BLaER1 (cell line): ENCODE measurements around the gene HHAT.

Source experiments
- H3K27ac ChIP-seq: shearing (Covaris generic); formaldehyde crosslinking; 2 replicates; pipeline ENCODE4 v1.8.1; 2022
- H3K27me3 ChIP-seq: shearing (Covaris generic); formaldehyde crosslinking; 2 replicates; pipeline ENCODE4 v1.8.1; 2022
- H3K36me3 ChIP-seq: shearing (Covaris generic); formaldehyde crosslinking; 2 replicates; pipeline ENCODE4 v1.8.1; 2022
- H3K4me1 ChIP-seq: shearing (Covaris generic); formaldehyde crosslinking; 2 replicates; pipeline ENCODE4 v1.8.1; 2022
- H3K4me2 ChIP-seq: shearing (Covaris generic); formaldehyde crosslinking; 2 replicates; pipeline ENCODE4 v1.8.1; 2022
- H3K4me3 ChIP-seq: shearing (Covaris generic); formaldehyde crosslinking; 2 replicates; pipeline ENCODE4 v1.8.1; 2022
- H3K9ac ChIP-seq: shearing (Covaris generic); formaldehyde crosslinking; 2 replicates; pipeline ENCODE4 v1.8.1; 2022
- H3K9me3 ChIP-seq: shearing (Covaris generic); formaldehyde crosslinking; 2 replicates; pipeline ENCODE4 v1.8.1; 2022
- H4K20me1 ChIP-seq: shearing (Covaris generic); formaldehyde crosslinking; 2 replicates; pipeline ENCODE4 v1.8.1; 2022
- Cebpa-rat ChIP-seq: shearing (Covaris generic); IDR thresholded peaks from 2 replicates; pipeline ENCODE4 v1.8.1; 2022

HHAT gene

GRCh38 chr1:210683403-210684047 is 354.8 kb downstream of the HHAT start:
- no peaks in the 10 kb centered on the region for H4K20me1 ChIP-seq
- H3K4me3 ChIP-seq = no peak overlapping the region
- peaks cover 15% of the 10 kb centered on the region for H3K4me1 ChIP-seq
- no peak for TF ChIP-seq Cebpa-rat
- H3K27ac ChIP-seq = no peak overlapping the region
- no peaks in the 10 kb centered on the region for H3K27me3 ChIP-seq
- H3K36me3 ChIP-seq = no peaks in the 10 kb centered on the region; the same call in 1 of the 2 replicates
- H3K4me2 ChIP-seq = no peak overlapping the region
- no peaks in the 10 kb centered on the region for H3K9me3 ChIP-seq
- no peak overlapping the region for H3K9ac ChIP-seq

GRCh38 chr1:210684466-210685294 is 356.0 kb downstream of the HHAT start:
- H3K27ac ChIP-seq = no peak overlapping the region
- H3K9ac ChIP-seq = no peak overlapping the region
- H3K36me3 ChIP-seq = no peaks in the 10 kb centered on the region; the same call in 1 of the 2 replicates
- peaks cover 15% of the 10 kb centered on the region for H3K4me1 ChIP-seq
- no peaks in the 10 kb centered on the region for H3K27me3 ChIP-seq
- no peaks in the 10 kb centered on the region for H4K20me1 ChIP-seq
- no peak overlapping the region for H3K4me2 ChIP-seq
- H3K9me3 ChIP-seq = no peaks in the 10 kb centered on the region
- no peak for TF ChIP-seq Cebpa-rat
- no peak overlapping the region for H3K4me3 ChIP-seq

- Histone ChIP-seq H3K27me3 (no peaks in the 10 kb centered on the region), H3K9ac (no peak overlapping the region), H3K27ac (no peak overlapping the region), H3K36me3 (no peaks in the 10 kb centered on the region; the same call in 1 of the 2 replicates), H3K4me2 (no peak overlapping the region), H3K4me3 (no peak overlapping the region), H3K4me1 (peaks cover 15% of the 10 kb centered on the region), H3K9me3 (no peaks in the 10 kb centered on the region), H4K20me1 (no peaks in the 10 kb centered on the region)
- no peak for TF ChIP-seq Cebpa-rat
These were observed 356.6 kb downstream of the HHAT start for GRCh38 chr1:210685295-210685650.

- peaks cover 15% of the 10 kb centered on the region for H3K4me1 ChIP-seq
- no peaks in the 10 kb centered on the region for H3K36me3 ChIP-seq
- no peak overlapping the region for H3K4me2 ChIP-seq
- no peak overlapping the region for H3K4me3 ChIP-seq
- no peaks in the 10 kb centered on the region for H3K27me3 ChIP-seq
- H3K9me3 ChIP-seq = no peaks in the 10 kb centered on the region
- TF ChIP-seq Cebpa-rat = no peak
- H4K20me1 ChIP-seq = no peaks in the 10 kb centered on the region
- no peak overlapping the region for H3K9ac ChIP-seq
- H3K27ac ChIP-seq = no peak overlapping the region
These were observed 358.1 kb downstream of the HHAT start for GRCh38 chr1:210686841-210687240.

- H3K4me3 ChIP-seq = no peak overlapping the region
- no peak overlapping the region for H3K9ac ChIP-seq
- no peaks in the 10 kb centered on the region for H3K9me3 ChIP-seq
- H3K27me3 ChIP-seq = no peaks in the 10 kb centered on the region
- no peak overlapping the region for H3K27ac ChIP-seq
- H4K20me1 ChIP-seq = no peaks in the 10 kb centered on the region
- no peak for TF ChIP-seq Cebpa-rat
- peaks cover 19% of the 10 kb centered on the region for H3K4me1 ChIP-seq
- H3K36me3 ChIP-seq = no peaks in the 10 kb centered on the region
- no peak overlapping the region for H3K4me2 ChIP-seq
These were observed 359.0 kb downstream of the HHAT start for GRCh38 chr1:210687582-210688279.

GRCh38 chr1:210688512-210689234 is 360.0 kb downstream of the HHAT start:
- H3K9me3 ChIP-seq = no peaks in the 10 kb centered on the region
- H3K27ac ChIP-seq = no peak overlapping the region
- H3K4me1 ChIP-seq = peaks cover 24% of the 10 kb centered on the region
- H4K20me1 ChIP-seq = no peaks in the 10 kb centered on the region
- no peaks in the 10 kb centered on the region for H3K36me3 ChIP-seq
- no peak for TF ChIP-seq Cebpa-rat
- H3K4me2 ChIP-seq = no peak overlapping the region
- H3K4me3 ChIP-seq = no peak overlapping the region
- H3K9ac ChIP-seq = no peak overlapping the region
- H3K27me3 ChIP-seq = no peaks in the 10 kb centered on the region

GRCh38 chr1:210689826-210690225 is 361.1 kb downstream of the HHAT start:
- Histone ChIP-seq H3K9ac (no peak overlapping the region), H3K4me1 (peaks cover 18% of the 10 kb centered on the region), H4K20me1 (no peaks in the 10 kb centered on the region), H3K27ac (no peak overlapping the region), H3K9me3 (no peaks in the 10 kb centered on the region), H3K4me3 (no peak overlapping the region), H3K36me3 (no peaks in the 10 kb centered on the region), H3K4me2 (no peak overlapping the region), H3K27me3 (no peaks in the 10 kb centered on the region)
- no peak for TF ChIP-seq Cebpa-rat

GRCh38 chr1:210690236-210690635 is 361.5 kb downstream of the HHAT start:
- peaks cover 18% of the 10 kb centered on the region for H3K4me1 ChIP-seq
- no peaks in the 10 kb centered on the region for H3K9me3 ChIP-seq
- H3K9ac ChIP-seq = no peak overlapping the region
- H3K4me3 ChIP-seq = no peak overlapping the region
- H3K36me3 ChIP-seq = no peaks in the 10 kb centered on the region
- H3K27me3 ChIP-seq = no peaks in the 10 kb centered on the region
- TF ChIP-seq Cebpa-rat = no peak
- H3K27ac ChIP-seq = no peak overlapping the region
- H4K20me1 ChIP-seq = no peaks in the 10 kb centered on the region
- no peak overlapping the region for H3K4me2 ChIP-seq

- Histone ChIP-seq H3K27ac (no peak overlapping the region), H3K4me1 (peaks cover 18% of the 10 kb centered on the region), H3K9ac (no peak overlapping the region), H3K9me3 (no peaks in the 10 kb centered on the region), H3K36me3 (no peaks in the 10 kb centered on the region), H3K4me3 (no peak overlapping the region), H4K20me1 (no peaks in the 10 kb centered on the region), H3K4me2 (no peak overlapping the region), H3K27me3 (no peaks in the 10 kb centered on the region)
- TF ChIP-seq Cebpa-rat = no peak
These were observed 362.4 kb downstream of the HHAT start for GRCh38 chr1:210691039-210691610.
